Measurements from ENCODE around the gene AKNAD1. TPM values are rescaled to one million over a fixed set of nuclear protein-coding genes. Genes with fewer than 3 reads are reported as not detected.

The AKNAD1 gene
- total RNA-seq, 3 donors from 2014 or later = 0.60 TPM; not detected in 2

DNA sequence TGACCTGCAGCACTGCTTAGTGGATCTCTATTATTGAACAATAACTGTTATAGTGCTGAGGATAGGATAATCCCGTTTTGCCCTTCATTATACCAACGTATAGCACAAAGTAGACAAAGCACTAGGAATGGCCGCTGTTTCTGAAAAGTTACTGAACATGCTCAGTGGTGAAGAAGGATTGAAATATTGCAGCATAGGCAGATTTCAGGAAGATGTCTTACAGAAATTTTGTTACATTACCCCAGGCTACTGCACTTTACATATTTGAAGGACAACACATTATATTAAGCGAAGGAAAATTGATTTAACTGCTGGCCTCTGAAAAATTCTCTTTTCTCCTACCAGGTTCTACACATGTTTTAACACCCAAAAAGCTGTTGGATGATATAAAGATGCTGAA lies 48.5 kb downstream of the AKNAD1 start:
- Histone ChIP-seq H3K4me1 (ENCODE audit: low read depth) (no peaks in the 10 kb centered on the region), H3K36me3 (ENCODE audit: low read depth) (no peaks in the 10 kb centered on the region), H3K4me3 (no peak overlapping the region), H3K9me3 (no peaks in the 10 kb centered on the region)
- TF ChIP-seq, protein P1, sequence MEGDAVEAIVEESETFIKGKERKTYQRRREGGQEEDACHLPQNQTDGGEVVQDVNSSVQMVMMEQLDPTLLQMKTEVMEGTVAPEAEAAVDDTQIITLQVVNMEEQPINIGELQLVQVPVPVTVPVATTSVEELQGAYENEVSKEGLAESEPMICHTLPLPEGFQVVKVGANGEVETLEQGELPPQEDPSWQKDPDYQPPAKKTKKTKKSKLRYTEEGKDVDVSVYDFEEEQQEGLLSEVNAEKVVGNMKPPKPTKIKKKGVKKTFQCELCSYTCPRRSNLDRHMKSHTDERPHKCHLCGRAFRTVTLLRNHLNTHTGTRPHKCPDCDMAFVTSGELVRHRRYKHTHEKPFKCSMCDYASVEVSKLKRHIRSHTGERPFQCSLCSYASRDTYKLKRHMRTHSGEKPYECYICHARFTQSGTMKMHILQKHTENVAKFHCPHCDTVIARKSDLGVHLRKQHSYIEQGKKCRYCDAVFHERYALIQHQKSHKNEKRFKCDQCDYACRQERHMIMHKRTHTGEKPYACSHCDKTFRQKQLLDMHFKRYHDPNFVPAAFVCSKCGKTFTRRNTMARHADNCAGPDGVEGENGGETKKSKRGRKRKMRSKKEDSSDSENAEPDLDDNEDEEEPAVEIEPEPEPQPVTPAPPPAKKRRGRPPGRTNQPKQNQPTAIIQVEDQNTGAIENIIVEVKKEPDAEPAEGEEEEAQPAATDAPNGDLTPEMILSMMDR (IDR thresholded peaks at IDR 0.05) = no peak
- DNase-seq = no peak
- intact Hi-C loops (cut with DNase I, micrococcal nuclease) = no loop called here
- ATAC-seq = no peak

- Histone ChIP-seq H3K4me1 (ENCODE audit: low read depth) (no peaks in the 10 kb centered on the region), H3K36me3 (ENCODE audit: low read depth) (no peaks in the 10 kb centered on the region), H3K9me3 (no peaks in the 10 kb centered on the region), H3K4me3 (no peak overlapping the region)
- intact Hi-C loops (cut with DNase I, micrococcal nuclease) = no loop called here
- TF ChIP-seq, protein P1 (IDR thresholded peaks at IDR 0.05) = no peak
- DNase-seq = no peak
- ATAC-seq = no peak
Measured at GRCh38 chr1:108803548-108803947, 53.3 kb downstream of the AKNAD1 start.

GRCh38 chr1:108801101-108801500 lies 55.8 kb downstream of the AKNAD1 start:
- intact Hi-C loops (cut with DNase I, micrococcal nuclease) = no loop called here
- TF ChIP-seq, protein P1 (IDR thresholded peaks at IDR 0.05) = no peak
- Histone ChIP-seq H3K4me1 (ENCODE audit: low read depth) (no peaks in the 10 kb centered on the region), H3K36me3 (ENCODE audit: low read depth) (no peaks in the 10 kb centered on the region), H3K9me3 (no peaks in the 10 kb centered on the region), H3K4me3 (no peak overlapping the region)
- DNase-seq (no peak), ATAC-seq (no peak)

GRCh38 chr1:108799001-108799400 lies 57.9 kb downstream of the AKNAD1 start:
- TF ChIP-seq, protein P1 (IDR thresholded peaks at IDR 0.05) = no peak
- no peak for ATAC-seq
- no peak overlapping the region for H3K4me3 ChIP-seq
- DNase-seq = no peak
- H3K4me1 ChIP-seq (ENCODE audit: low read depth) = no peaks in the 10 kb centered on the region
- H3K36me3 ChIP-seq (ENCODE audit: low read depth) = no peaks in the 10 kb centered on the region
- H3K9me3 ChIP-seq = no peaks in the 10 kb centered on the region
- intact Hi-C loops (cut with DNase I, micrococcal nuclease) = no loop called here

GRCh38 chr1:108792420-108792819 lies 64.5 kb downstream of the AKNAD1 start:
- Histone ChIP-seq H3K4me1 (ENCODE audit: low read depth) (no peaks in the 10 kb centered on the region), H3K36me3 (ENCODE audit: low read depth) (no peaks in the 10 kb centered on the region), H3K4me3 (no peak overlapping the region), H3K9me3 (peaks cover 11% of the 10 kb centered on the region)
- DNase-seq = no peak
- intact Hi-C loops (cut with DNase I, micrococcal nuclease) = no loop called here
- TF ChIP-seq, protein P1 (IDR thresholded peaks at IDR 0.05) = no peak
- no peak for ATAC-seq

- no peaks in the 10 kb centered on the region for H3K36me3 ChIP-seq (ENCODE audit: low read depth)
- no peaks in the 10 kb centered on the region for H3K4me1 ChIP-seq (ENCODE audit: low read depth)
- H3K4me3 ChIP-seq = no peak overlapping the region
- intact Hi-C loops (cut with DNase I, micrococcal nuclease) = no loop called here
- TF ChIP-seq, protein P1 (IDR thresholded peaks at IDR 0.05) = no peak
- ATAC-seq (no peak), DNase-seq (no peak)
- peaks cover 11% of the 10 kb centered on the region for H3K9me3 ChIP-seq
Measured at GRCh38 chr1:108791790-108792189, 65.1 kb downstream of the AKNAD1 start.
